Astrocyte (in vitro differentiated cells and primary cell): ENCODE data around the gene GDF10. TPM values are rescaled to one million over a fixed set of nuclear protein-coding genes. Genes with fewer than 3 reads are reported as not detected.

Experiments used
- DNase-seq: peaks from one replicate; pipeline ENCODE4 v3.0.0-alpha.2; 2010; ENCODE audit warnings: low read depth
- FAIRE-seq: peaks from 2 replicates; lab custom pipeline; 2011; peaks lifted over from hg19 to GRCh38; lab: Jason Lieb, UNC
- H2AFZ ChIP-seq: 2 replicates; pipeline ENCODE4 v1.6.0; 2012; ENCODE audit warnings: low read depth, low read length, inconsistent platforms
- H3K27ac ChIP-seq: 2 replicates; pipeline ENCODE4 v1.5.1; 2011; ENCODE audit warnings: low read depth, low read length, inconsistent platforms
- H3K27me3 ChIP-seq: 2 replicates; pipeline ENCODE4 v1.6.0; 2011; ENCODE audit warnings: low read length, inconsistent platforms; ENCODE audit not compliant: insufficient read depth
- H3K36me3 ChIP-seq: 2 replicates; pipeline ENCODE4 v1.5.1; 2011; ENCODE audit warnings: low read length, inconsistent platforms; ENCODE audit not compliant: insufficient read depth
- H3K4me1 ChIP-seq: 2 replicates; pipeline ENCODE4 v1.5.1; 2011; ENCODE audit warnings: low read length, inconsistent platforms; ENCODE audit not compliant: insufficient read depth
- H3K4me2 ChIP-seq: 2 replicates; pipeline ENCODE4 v1.6.0; 2012; ENCODE audit warnings: low read length, inconsistent platforms
- H3K4me3 ChIP-seq: 2 replicates; pipeline ENCODE4 v1.5.1; 2011; ENCODE audit warnings: low read depth, mild to moderate bottlenecking, low read length, inconsistent platforms; ENCODE audit not compliant: insufficient read depth
- H3K79me2 ChIP-seq: 2 replicates; pipeline ENCODE4 v1.6.0; 2012; ENCODE audit warnings: mild to moderate bottlenecking, low read length, inconsistent platforms; ENCODE audit not compliant: insufficient read depth
- H3K9ac ChIP-seq: 2 replicates; pipeline ENCODE4 v1.6.0; 2012; ENCODE audit warnings: mild to moderate bottlenecking, low read length, inconsistent platforms
- H3K9me3 ChIP-seq: 2 replicates; pipeline ENCODE4 v1.5.1; 2012; ENCODE audit warnings: low read depth, mild to moderate bottlenecking, low read length, inconsistent platforms; ENCODE audit not compliant: insufficient read depth
- H4K20me1 ChIP-seq: 2 replicates; pipeline ENCODE4 v1.6.0; 2012; ENCODE audit warnings: low read length, inconsistent platforms; ENCODE audit not compliant: insufficient read depth
- H3K27ac Mint-ChIP-seq: one replicate; pipeline ENCODE4 v1.8.0; 2021; ENCODE audit warnings: mild to moderate bottlenecking, mixed read lengths; ENCODE audit not compliant: unreplicated experiment
- H3K27me3 Mint-ChIP-seq: one replicate; pipeline ENCODE4 v1.8.0; 2021; ENCODE audit warnings: low read depth, mixed read lengths; ENCODE audit not compliant: unreplicated experiment
- H3K36me3 Mint-ChIP-seq: one replicate; pipeline ENCODE4 v1.8.0; 2021; ENCODE audit warnings: low read depth, mixed read lengths; ENCODE audit not compliant: unreplicated experiment
- H3K4me1 Mint-ChIP-seq: one replicate; pipeline ENCODE4 v1.8.0; 2021; ENCODE audit warnings: low read depth, mixed read lengths; ENCODE audit not compliant: unreplicated experiment
- H3K4me3 Mint-ChIP-seq: one replicate; pipeline ENCODE4 v1.8.0; 2021; ENCODE audit warnings: mild to moderate bottlenecking, moderate library complexity, mixed read lengths; ENCODE audit not compliant: unreplicated experiment
- H3K9me3 Mint-ChIP-seq: one replicate; pipeline ENCODE4 v1.8.0; 2021; ENCODE audit warnings: mild to moderate bottlenecking, mixed read lengths; ENCODE audit not compliant: unreplicated experiment
- CTCF ChIP-seq: IDR thresholded peaks from 2 replicates; pipeline ENCODE4 v1.5.1; 2011; ENCODE audit warnings: low read depth, mild to moderate bottlenecking, inconsistent platforms, low read length, moderate library complexity; ENCODE audit not compliant: insufficient read depth
- EZH2 ChIP-seq: IDR thresholded peaks from 2 replicates; pipeline ENCODE4 v1.6.1; 2012; ENCODE audit warnings: mild to moderate bottlenecking, low read length, inconsistent platforms; ENCODE audit not compliant: insufficient read depth
- total RNA-seq: library from RNA; stranded (reverse); gene quantifications from 2 replicates; pipeline ENCODE4 v1.2.1, GENCODE V29; 2021

Gene GDF10
- total RNA-seq, 1 donor from 2014 or later = 2.2 TPM

GRCh38 chr10:47349516-47349915 is 49.5 kb downstream of the GDF10 start:
- TF ChIP-seq EZH2 = no peak
- TF ChIP-seq CTCF = no peak

GRCh38 chr10:47349941-47350371 is 50.0 kb downstream of the GDF10 start:
- Histone ChIP-seq H4K20me1 (no peaks in the 10 kb centered on the region), H3K4me1 (no peaks in the 10 kb centered on the region), H3K4me3 (no peak overlapping the region), H3K27me3 (peaks cover 6% of the 10 kb centered on the region), H3K36me3 (no peaks in the 10 kb centered on the region), H3K9me3 (no peaks in the 10 kb centered on the region), H3K4me2 (no peak overlapping the region), H2AFZ (no peak overlapping the region), H3K79me2 (no peaks in the 10 kb centered on the region), H3K9ac (no peak overlapping the region), H3K27ac (no peak overlapping the region)
- H3K27ac Mint-ChIP-seq = no peak overlapping the region
- no peak for DNase-seq
- H3K36me3 Mint-ChIP-seq = no peaks in the 10 kb centered on the region
- H3K4me3 Mint-ChIP-seq = no peak overlapping the region
- TF ChIP-seq EZH2 = no peak
- TF ChIP-seq CTCF = no peak
- no peak for FAIRE-seq
- peaks cover 20% of the 10 kb centered on the region for H3K27me3 Mint-ChIP-seq
- H3K9me3 Mint-ChIP-seq = peaks cover 2% of the 10 kb centered on the region
- H3K4me1 Mint-ChIP-seq = no peaks in the 10 kb centered on the region

More at GRCh38 chr10:47349516-47349915, 49.5 kb downstream of the GDF10 start:
- no peak for FAIRE-seq
- H3K4me3 Mint-ChIP-seq = no peak overlapping the region
- no peaks in the 10 kb centered on the region for H3K36me3 ChIP-seq
- no peak overlapping the region for H3K4me3 ChIP-seq
- no peaks in the 10 kb centered on the region for H3K36me3 Mint-ChIP-seq
- H3K4me1 Mint-ChIP-seq = no peaks in the 10 kb centered on the region
- no peaks in the 10 kb centered on the region for H3K9me3 ChIP-seq
- no peak overlapping the region for H3K4me2 ChIP-seq
- no peak overlapping the region for H3K27ac ChIP-seq
- no peak for DNase-seq
- H2AFZ ChIP-seq = no peak overlapping the region
- no peak overlapping the region for H3K9ac ChIP-seq
- no peaks in the 10 kb centered on the region for H3K4me1 ChIP-seq
- H4K20me1 ChIP-seq = no peaks in the 10 kb centered on the region
- H3K9me3 Mint-ChIP-seq = peaks cover 2% of the 10 kb centered on the region
- no peaks in the 10 kb centered on the region for H3K79me2 ChIP-seq
- H3K27ac Mint-ChIP-seq = no peak overlapping the region
- peaks cover 20% of the 10 kb centered on the region for H3K27me3 Mint-ChIP-seq
- H3K27me3 ChIP-seq = peaks cover 6% of the 10 kb centered on the region
